Measurements from ENCODE around the gene SLC25A10.

DNA sequence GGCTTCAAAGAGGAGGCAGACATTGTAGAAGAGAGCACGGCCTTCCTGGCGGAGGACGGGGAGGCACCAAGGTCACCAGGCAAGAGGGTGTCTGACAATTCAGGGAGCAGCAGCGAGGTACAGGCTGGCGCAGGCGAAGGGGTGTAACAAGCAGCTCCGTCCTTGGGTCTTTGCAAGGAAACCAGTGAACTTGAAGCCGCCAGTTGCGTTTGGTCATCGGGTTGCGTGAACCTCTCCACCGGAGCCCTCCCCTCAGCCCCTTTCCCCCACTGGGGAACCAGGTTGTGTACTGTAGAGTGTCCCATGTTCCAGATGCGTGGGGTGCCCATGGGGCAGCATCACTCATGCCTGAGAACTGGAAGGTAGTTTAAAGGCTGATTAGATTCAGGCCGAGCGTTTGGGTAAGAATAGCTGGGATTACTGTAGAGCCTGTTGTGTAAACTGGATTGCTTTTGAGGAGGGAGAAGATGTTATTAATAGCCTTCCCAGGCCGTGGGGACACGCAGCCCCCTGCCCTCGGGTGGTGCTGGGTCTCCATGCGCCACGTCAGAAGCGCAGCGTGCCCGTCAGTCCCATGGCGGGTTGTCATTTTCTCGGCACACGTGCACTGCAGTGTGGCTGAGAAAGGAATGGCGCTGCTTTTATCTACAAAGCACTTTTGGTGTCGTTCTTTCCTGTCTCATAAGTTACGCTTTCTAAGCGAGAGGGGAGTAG is 6.4 kb upstream of the SLC25A10 start:
- no peak for TF ChIP-seq RAD21 (IDR thresholded peaks at IDR 0.05; ENCODE audit: low read depth)
- no peak for TF ChIP-seq CREB1 (IDR thresholded peaks at IDR 0.05; ENCODE audit: low read depth)
- TF ChIP-seq CEBPB (IDR thresholded peaks at IDR 0.05): no peak
- TF ChIP-seq FOXM1 (IDR thresholded peaks at IDR 0.05; ENCODE audit: borderline replicate concordance, low read depth): no peak

Data from Ishikawa (cell line).